Measurements from ENCODE around the gene CYP4Z1.
"Not testable (repeated sequence)": the region's sequence is repeated elsewhere in the genome, so short reads cannot be mapped to it uniquely, and the experiment has no call there.

CYP4Z1 gene

GRCh38 chr1:47143654-47144053, 76.6 kb downstream of the CYP4Z1 start:
- H3K27ac ChIP-seq, result not testable (repeated sequence)
- peak; percentile 63 for TF ChIP-seq CTCF (conservative IDR thresholded peaks at IDR 0.05)

GRCh38 chr1:47146495-47146894, 79.5 kb downstream of the CYP4Z1 start:
- not testable (repeated sequence) for H3K27ac ChIP-seq

DNA sequence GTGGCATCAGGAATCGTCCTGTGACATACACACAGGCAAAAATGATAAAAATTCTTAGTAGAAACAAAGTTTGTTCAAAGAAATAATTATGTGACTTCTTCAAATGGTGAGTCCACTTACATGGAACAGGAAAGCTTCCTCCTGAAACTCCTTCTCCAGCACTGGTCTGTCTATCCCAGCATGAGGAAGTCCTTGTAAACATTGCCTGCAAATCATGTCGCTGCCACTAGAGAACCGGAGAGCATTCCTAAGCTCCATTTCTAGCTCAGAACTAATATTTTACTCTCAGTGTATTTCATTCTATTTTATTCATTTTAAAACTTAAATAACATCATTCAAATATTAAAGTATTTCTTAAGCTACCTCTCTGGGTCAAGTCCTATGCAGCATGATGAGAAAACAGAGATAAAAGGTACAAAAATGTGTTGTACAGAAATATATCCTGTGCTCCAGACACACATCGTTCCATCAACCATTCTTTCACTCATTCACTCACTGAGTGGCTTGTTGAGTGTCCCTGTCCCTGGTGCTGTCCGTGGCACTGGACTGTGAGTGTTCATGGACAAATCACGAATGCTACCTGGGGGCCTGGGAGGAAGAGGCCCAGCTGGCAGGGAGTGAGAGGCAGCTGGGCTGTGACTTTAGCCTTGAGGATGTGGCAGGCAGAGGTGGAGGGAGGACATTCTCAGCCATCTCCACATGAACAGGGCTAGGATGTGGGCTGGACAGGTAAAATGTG, 80.2 kb downstream of the CYP4Z1 start:
- TF ChIP-seq ZFX (IDR thresholded peaks at IDR 0.05) (no peak), CTCF (conservative IDR thresholded peaks at IDR 0.05) (peak; percentile 23)

DNA sequence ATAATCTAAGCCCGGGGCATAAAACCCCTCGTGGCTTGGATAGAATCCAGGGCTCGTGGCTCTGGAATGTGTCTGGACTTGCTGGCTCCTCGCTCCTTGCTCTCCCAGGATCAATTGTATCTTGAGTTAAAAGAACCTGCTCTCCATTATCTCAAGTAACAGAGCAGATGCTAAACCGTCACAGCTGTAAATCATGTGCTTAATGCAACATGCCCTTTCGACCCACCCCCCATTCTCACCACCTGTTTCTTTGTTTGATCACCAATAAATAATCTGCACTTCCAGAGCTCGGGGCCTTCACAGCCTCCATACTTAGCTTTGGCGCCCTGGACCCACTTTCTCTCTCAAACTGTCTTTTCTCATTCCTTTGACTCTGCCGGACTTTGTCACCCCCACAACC, 82.1 kb downstream of the CYP4Z1 start:
- not testable (repeated sequence) for H3K27ac ChIP-seq

More for the DNA sequence above, 80.2 kb downstream of the CYP4Z1 start:
- H3K27ac ChIP-seq, result no peak overlapping the region

- H3K27ac ChIP-seq, result not testable (repeated sequence)
These were observed 89.4 kb downstream of the CYP4Z1 start for GRCh38 chr1:47156457-47156856.

- not testable (repeated sequence) for H3K27ac ChIP-seq
These were observed 90.9 kb downstream of the CYP4Z1 start for GRCh38 chr1:47157957-47158356.

DNA sequence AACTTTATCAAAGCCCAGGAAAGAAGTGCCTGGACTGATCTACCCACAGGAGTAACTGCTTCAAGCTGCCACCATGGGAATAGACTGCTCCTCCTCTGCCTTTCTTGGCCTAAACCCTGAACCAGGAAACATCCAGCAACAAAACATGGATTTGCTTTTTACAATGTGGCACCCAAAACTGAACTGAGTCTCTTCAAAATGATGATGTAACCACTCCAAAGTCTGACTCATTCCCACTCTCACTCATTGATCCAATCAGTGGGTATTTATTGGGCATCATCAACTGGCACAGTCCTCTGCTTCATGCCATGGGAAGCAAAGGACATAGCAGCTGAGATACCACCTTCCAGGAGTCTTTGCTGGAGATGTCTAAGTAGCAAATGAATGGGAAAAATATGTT, 93.7 kb downstream of the CYP4Z1 start:
- TF ChIP-seq CTCF (conservative IDR thresholded peaks at IDR 0.05) (no peak), ZFX (IDR thresholded peaks at IDR 0.05) (no peak)
- H3K27ac ChIP-seq, result no peak overlapping the region

DNA sequence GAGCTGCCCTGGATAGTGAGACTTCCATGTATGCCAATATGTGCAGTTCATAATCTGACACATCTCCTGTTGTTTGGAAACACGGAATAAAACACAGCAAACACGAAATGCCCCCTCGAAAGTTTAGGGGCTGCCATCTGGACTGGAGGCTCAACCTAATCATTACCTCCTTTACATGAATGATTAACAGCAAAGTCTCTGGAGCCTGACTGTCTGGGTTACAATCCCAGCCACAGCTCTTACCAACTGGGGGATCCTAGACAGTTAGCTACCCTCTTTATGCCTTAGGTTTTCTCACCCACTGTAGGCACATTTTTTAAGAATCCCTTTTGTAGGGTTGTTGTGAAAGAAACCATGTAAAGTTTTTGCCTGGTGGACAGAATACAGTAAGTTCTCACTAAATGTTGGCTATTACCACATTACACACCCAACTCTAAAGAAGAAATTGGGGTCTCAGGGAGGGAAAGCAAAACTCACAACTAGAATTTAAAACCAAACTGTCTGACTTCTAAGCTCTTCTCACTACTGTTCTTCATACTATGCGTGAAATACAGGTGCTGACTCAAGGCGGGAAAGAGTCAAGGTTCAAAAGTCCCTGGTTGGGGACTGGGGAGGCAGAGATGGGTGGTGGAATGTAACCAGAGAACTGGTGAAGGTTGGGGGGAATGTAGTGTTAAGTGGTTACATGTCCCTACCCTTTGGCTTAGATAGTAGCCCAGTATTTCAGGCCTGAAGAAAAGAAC, 94.4 kb downstream of the CYP4Z1 start:
- no peak overlapping the region for H3K27ac ChIP-seq
- TF ChIP-seq CTCF (conservative IDR thresholded peaks at IDR 0.05), result no peak
- no peak for TF ChIP-seq ZFX (IDR thresholded peaks at IDR 0.05)

DNA sequence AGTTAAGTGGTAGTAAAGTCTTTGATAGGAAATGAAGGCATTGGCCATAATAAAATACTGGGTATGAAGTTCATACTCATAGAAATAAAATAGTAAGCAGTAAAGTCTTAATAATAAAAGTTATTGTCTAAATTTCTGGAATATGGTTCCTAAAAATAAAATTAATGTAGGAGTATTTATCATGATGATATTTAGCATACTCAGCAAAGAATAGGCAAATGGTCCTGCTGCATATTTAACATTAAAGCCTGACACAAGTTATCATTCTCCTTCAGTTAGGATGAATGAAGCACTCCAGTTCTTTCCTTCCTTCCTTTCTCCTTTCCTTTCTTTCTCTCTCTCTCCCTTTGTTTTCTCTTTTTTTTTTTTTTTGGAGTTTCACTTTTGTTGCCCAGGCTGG, 97.5 kb downstream of the CYP4Z1 start:
- no peak overlapping the region for H3K27ac ChIP-seq
- TF ChIP-seq CTCF (conservative IDR thresholded peaks at IDR 0.05) (no peak), ZFX (IDR thresholded peaks at IDR 0.05) (no peak)
